HG02623 (cell line): ENCODE measurements around the gene TFF3.

ENCODE experiments used
- ATAC-seq: cut with Tn5 transposase; IDR thresholded peaks from one replicate; pipeline ENCODE4 v1.9.1; 2021; ENCODE audit warnings: moderate library complexity; ENCODE audit not compliant: unreplicated experiment

TFF3 gene

DNA sequence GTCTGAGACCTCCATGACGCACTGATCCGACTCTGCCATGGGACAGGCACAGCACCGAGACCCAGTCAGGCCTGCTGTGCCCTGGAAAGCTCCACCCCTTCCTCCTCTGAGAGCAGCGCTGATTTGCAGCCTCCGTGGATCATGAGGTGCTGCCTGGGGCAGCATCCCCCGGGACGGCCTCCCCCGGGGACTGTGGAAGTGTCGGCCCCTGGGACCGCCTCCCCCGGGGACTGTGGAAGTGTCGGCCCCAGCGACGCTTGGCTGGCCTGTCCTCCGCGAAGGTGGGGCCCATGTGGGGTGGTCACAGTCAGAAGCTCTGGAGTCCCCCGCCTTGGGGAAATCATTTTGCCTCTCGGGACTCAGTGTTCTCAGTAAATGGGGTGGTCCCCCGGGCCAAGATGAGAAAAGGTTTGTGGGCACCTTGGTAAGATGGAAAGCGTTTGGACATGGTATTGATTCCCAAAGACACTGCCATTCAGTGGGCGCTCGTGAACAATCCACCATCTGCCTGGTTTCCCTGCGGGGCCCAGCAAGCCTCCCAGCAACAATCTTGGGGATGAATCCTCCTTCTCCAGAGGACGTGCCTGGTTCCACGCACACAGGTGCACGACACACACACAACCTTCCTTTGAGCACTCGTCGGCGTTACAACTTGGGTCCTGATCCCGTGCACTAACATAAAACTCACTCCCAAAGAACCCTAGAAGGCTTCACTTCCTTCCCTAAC, 32.6 kb upstream of the TFF3 start:
- ATAC-seq: no peak

DNA sequence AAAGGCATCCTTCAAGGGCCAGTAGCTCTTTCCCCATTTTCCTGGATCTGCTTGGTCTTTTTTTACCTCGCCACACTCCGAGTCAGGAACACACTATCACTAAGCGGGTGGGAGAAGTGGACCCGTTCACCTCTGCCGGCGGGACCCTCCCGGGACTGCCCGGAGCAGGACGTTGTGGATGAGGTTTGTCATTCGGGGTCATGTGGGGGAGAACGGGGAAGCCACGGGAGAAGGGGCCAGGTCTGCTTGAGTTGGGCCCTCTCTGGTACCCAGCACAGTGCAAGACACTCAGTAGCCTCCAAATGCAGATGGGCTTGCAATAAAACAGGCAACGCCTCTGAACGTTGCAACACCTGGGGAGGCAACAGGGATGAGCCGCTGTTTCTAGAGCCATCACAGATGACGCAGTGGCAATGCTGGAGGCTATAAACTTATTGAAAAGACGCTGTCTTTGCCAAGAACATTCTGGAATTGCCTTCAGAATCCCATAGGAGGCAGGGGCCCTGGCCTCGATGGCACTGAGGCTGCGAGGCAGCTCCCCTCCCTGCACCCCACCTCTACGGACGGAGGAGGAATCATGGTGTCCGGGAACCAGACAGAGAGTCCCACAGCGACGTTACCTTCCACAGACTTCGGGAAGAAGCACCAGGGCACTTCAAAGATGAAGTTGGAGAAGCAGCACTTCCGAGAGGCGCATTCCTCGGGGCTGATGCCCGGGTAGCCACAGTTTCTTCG, 31.8 kb upstream of the TFF3 start:
- no peak for ATAC-seq

DNA sequence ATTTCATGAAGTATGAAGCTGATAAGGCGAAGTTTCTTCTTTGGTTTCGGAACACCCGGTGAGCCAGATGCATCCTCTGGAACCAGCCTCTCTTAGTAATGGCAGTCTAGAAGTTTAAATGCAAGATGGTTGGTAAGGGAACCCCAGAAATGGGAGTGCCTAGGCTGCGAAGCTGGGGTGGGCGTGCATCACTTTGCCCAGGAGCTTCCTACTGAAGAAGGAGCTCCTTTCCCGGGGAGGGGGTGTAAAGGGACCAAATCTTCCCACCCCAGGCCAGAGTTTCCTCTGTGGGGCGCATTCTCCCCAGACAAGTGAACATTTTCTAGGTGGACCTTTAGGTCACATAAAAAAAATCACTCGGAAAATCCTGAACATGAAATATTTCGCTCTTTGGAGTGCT, 31.2 kb upstream of the TFF3 start:
- ATAC-seq: no peak

- no peak for ATAC-seq
These were observed 29.4 kb upstream of the TFF3 start for GRCh38 chr21:42344631-42345030.

- no peak for ATAC-seq
These were observed 28.8 kb upstream of the TFF3 start for GRCh38 chr21:42343963-42344510.

DNA sequence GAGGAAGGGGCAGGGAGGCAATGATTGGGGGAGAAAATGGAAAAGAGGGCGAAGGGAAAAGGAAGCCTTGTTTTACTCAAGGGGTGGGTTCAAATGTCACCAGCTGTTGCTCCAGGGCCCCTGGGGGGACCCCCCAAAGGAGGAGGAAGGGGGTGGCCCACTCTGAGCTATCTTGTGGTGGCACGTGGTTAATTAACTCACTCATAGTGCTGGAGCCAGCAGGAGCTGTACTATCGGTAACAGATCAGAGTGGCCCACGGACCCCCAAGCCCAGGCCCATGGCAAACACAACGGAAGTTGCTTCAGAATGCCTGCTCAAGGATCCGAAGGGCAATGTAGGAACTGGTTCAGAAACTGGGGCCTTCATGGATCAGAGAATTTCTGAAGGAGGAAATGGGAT, 28.3 kb upstream of the TFF3 start:
- no peak for ATAC-seq

DNA sequence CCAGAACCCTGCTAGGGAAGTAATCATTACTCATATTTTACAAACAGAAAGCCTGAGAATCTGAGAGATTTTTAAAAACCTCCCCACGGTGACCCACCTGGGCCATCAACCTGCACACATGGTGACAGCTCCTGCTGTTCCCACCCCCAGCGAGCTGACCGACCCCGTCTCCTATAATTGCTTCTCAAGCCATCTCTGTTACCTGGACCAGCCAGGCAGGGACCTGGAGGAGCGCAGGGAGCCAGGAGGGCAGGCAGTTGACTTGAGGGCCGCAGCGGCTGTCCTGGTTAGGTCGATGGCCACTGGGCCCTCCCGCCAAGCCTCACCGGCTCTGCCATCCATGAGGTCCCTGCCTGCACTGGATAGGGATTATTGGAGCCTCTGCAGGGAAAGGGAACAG, 27.9 kb upstream of the TFF3 start:
- no peak for ATAC-seq

DNA sequence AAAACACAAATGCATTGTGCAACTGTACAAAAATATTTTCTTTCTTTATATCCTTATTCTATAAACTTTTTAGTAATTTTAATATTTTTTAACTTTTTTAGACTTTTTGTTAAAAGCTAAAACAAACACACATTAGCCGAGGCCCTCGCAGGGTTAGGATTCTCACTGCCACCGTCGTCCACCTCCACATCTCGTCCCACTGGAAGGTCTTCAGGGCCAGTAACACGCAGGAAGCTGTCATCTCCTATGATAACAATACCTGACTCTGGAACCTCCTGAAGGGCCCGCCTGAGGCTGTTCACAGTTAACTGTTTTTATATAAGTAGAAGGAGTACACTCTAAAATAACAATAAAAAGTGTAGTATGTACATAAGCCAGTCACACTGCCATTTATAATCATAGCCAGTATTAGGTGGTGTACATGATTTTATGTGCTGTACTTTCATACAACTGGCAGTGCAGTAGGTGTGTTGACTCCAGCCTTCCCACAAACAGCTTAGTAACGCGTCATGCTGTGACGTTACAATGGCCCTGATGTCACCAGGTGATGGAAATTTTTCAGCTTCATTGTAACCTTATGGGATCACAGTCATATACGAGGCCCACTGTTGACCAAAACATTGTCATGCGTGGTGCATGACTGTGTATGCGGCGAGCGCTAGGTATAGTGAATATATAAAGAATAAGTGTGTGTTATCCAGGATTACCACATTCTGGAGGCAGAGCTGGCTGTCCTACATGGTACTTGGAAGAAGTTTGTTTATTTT, 26.8 kb upstream of the TFF3 start:
- ATAC-seq: no peak

DNA sequence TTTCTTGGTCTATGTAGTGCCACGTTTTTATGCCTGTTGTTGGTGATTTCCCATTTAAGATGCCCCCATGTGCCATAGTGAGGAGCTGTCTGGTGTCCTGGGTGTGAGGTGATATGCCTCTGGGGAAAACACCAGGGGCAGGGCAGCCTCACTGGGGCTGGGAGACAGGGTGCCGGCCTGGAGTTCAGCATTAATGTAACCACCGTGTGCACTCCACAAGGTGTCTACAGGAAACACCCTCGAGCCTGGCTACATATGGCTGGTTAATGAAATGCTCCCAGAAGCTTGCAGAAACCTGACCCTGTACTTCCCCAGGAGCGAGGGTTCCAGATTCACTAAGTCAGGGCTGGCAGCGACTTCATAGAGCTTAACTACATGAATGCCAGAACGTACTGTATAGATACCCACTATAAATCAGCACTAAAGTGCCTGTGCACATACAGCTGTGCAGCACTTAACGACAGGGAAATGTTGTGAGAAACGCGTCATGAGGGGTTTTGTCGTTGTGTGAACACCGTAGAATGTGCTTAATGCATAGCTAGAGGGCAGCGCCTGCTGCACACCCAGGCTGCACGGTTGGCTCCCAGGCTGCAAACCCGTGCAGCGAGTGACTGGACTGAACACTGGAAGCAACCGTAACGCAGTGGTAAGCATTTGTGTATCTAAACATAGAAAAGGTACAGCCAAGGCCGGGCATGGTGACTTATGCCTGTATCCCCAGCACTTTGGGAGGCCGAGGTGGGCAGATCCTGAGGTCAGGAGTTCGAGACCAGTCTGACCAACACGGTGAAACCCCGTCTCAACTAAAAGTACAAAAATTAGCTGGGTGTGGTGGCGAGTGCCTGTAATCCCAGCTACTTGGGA, 25.2 kb upstream of the TFF3 start:
- ATAC-seq: no peak

DNA sequence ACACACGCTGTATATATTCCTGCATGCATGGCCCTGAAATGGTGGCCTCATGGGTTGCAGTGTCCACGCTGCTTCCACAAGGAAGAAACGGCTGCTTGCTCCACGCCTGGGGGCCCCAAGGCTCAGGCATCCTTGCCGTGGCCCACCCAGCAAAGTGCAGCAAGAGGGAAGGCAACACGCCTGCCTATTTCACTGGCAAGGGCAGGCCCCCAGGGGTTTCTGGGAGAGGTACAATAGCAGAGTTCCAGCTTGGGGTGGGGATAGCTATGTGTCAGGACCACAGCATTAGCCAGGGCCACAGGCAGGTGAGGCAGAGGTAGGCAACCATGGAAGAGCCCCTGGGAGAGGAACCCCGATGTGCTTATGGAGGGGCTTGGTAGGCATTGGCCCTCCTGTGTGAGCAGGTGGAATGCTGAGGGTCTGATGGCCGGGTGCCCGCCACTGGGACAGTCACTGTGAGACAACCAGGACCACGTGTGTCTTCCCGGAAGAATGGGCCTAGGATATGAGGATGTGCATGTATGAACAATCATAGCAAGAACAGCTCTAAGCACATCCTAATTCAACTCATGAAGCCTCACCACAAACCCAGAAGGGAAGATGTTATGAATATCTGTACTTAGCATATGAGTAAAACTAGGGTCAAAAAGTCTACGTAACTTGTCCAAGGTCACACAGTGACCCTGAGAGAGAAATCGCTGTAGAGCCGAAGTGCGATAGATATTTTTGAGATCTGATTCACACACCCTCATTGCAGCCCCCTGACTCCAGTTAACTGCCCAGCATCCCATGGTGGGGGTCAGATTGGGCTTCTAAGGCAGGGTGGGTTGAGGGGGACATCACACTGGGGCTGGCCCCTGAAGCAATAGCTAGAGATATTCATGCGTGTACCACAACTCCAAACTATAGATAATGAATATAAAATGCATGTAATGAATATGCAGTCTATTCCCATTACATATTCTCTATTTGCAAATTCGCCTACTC, 23.8 kb upstream of the TFF3 start:
- no peak for ATAC-seq

- no peak for ATAC-seq
These were observed 22.9 kb upstream of the TFF3 start for GRCh38 chr21:42337830-42338728.

- no peak for ATAC-seq
These were observed 22.1 kb upstream of the TFF3 start for GRCh38 chr21:42337276-42337675.

DNA sequence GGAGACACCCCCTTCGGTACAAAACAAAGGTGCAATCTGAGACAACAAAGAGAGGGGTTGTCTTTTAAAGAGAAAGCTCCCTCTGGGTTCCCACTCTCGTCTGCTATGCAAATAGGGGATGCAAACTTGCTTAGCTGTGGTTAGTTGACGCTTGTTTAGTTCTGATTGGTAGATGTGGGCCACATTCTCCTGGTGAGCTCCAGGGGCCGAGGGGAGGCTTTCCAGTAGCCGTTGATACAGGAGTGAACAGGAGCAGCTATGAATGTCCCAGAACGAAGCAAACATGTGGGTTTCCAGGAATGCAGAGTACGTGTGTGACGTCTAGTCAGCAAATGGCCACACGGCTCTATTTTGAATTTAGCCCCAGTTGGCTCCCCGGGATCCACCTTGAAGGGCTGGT, 20.8 kb upstream of the TFF3 start:
- ATAC-seq: no peak

DNA sequence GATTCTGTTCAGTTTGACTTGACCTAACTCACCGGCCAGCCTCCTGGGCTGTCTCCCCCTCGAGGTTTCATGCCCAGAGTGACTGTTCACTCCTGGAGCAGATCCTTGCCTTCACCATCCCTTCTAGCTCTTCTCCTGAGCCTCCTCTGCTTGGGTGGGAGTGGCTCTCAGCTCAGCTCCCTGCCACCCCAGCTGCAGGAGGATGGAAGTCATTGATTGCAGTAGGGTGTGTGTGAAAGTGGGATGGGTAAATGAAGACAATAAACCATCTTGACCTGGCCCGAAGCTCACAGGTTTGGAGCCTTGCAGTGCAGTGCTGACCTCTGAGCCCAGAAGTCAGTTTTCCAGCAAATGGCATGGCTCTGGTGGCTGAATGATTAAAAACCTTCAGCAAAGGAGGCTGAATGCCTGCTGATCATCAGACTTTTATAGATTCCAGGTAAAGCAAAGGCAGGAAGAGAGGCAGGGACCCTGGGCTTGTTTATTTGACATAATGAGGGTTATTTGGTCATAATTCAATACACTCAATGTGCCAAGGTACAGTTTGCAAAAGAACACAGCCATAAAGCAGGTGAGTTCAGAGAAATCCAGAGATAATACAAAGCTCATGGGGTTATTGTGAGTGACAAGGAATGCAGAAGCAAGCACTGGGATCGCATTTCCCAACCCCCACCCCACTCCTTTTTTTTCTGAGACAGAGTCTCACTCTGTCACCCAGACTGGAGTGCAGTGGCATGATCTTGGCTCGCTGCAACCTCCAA, 17.5 kb upstream of the TFF3 start:
- ATAC-seq: no peak

DNA sequence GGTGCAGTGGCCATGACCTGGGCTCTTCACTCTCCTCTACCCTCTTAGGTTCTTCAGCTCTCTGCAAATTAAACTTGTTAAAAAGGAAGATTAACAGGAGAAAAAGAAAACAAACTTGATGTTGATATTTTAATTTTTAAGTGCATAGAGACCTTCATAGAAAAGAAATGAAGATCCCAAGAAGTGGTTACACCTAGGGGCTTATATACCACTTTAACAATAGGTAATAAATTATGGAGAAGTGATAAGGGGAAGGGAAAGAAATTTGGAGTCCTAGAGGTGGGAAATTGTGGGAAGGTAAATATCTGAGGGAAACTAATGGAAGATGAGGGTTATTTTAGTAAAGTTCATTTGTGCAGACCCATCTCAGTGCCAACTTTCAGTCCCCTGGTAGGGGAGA, 16.5 kb upstream of the TFF3 start:
- ATAC-seq: no peak

DNA sequence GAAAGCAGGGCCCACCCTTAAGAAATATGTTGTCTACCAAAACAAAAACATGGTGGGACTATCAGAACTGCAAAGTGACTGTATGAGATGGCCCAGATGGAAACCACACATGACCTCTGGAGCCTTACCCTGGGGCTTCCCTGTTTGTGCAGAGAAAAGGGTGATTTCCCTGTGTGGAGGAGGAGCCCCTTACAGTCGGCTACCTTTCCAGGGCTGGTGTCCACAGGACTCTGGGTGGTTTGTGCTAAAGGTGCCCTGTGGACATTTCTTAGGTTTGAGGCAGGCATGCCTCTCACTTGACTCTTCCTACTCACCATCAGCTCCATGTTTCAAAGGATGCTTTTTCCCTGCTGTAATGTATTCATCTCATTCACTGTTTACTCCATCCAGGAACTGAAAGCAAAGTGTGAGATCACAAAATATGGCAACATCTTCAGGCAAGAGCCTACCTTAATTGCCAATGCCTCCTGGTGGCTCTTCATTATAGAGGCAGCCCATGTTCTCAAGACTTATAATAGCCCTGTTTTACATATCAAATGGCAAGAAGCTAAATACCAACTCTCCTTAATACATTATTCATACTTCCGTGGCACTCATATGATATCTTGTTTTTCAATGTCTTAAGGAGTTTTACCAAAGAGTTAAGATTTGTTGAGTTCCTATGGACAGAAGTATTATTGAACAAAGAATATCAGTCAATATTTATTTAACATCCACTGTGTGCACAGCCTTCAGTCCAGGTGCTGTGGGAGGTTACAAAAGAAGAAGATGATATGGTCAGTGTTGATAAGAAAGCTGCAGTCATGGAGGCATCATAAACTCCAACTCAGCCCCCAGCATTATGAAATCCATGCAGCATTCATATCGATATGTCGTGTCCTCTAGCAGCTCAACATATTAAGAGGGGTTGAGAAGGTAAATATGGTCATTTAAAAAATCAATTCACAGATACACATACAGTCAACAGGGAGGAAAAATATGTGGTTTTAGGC, 15.5 kb upstream of the TFF3 start:
- ATAC-seq: no peak

DNA sequence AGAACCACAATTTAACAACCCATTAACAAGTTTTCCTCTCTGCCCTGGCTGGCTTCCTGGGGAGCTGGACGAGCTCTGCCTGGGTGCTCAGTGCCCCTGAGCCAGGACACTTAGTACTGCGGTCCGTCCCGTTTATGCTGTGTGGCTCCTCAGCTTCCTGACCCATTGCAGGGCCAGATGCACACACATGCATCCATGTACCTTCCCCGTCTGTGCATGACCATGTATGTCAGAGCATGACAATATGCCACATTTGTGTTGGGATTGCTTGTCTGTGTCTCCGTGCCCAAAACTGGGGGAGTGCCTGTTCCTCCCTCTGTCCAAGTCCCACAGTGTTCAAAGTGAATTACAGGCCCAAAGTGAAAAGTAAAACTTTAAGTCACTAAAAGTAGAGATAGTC, 9.7 kb upstream of the TFF3 start:
- no peak for ATAC-seq
